ENCODE data around the gene VMP1.
"Not testable (repeated sequence)": the region's sequence is repeated elsewhere in the genome, so short reads cannot be mapped to it uniquely, and the experiment has no call there.

Gene VMP1

GRCh38 chr17:59842901-59843652, 135.6 kb downstream of the VMP1 start:
- DNase-seq = peak; percentile 66

GRCh38 chr17:59844884-59845594, 137.6 kb downstream of the VMP1 start:
- DNase-seq = no peak

GRCh38 chr17:59845595-59846393, 138.3 kb downstream of the VMP1 start:
- peak; percentile 78 for DNase-seq

GRCh38 chr17:59846394-59847165, 139.1 kb downstream of the VMP1 start:
- DNase-seq = no peak

- DNase-seq = no peak
Measured at GRCh38 chr17:59848385-59848668, 140.9 kb downstream of the VMP1 start.

GRCh38 chr17:59848778-59849177, 141.3 kb downstream of the VMP1 start:
- peak; percentile 85 for DNase-seq

- DNase-seq = not testable (repeated sequence)
Measured at GRCh38 chr17:59850311-59850710, 142.9 kb downstream of the VMP1 start.

GRCh38 chr17:59851439-59852375, 144.3 kb downstream of the VMP1 start:
- DNase-seq = no peak

- DNase-seq = not testable (repeated sequence)
Measured at GRCh38 chr17:59852847-59853167, 145.4 kb downstream of the VMP1 start.

GRCh38 chr17:59853168-59853918, 145.9 kb downstream of the VMP1 start:
- no peak for DNase-seq

GRCh38 chr17:59853919-59854729, 146.7 kb downstream of the VMP1 start:
- not testable (repeated sequence) for DNase-seq

GRCh38 chr17:59856859-59857794, 149.7 kb downstream of the VMP1 start:
- no peak for DNase-seq

GRCh38 chr17:59858167-59858816, 150.8 kb downstream of the VMP1 start:
- DNase-seq = no peak

- DNase-seq = no peak
Measured at GRCh38 chr17:59858932-59859331, 151.5 kb downstream of the VMP1 start.

GRCh38 chr17:59859444-59860025, 152.1 kb downstream of the VMP1 start:
- DNase-seq = peak; percentile 55

- DNase-seq = no peak
Measured at GRCh38 chr17:59863616-59864015, 156.2 kb downstream of the VMP1 start.

GRCh38 chr17:59869941-59870218, 162.4 kb downstream of the VMP1 start:
- no peak for DNase-seq

- no peak for DNase-seq
Measured at GRCh38 chr17:59870482-59870881, 163.0 kb downstream of the VMP1 start.

All from MV-4-11 (cell line).